Type B pancreatic cell (in vitro differentiated cells): ENCODE measurements around the gene LDLRAD3. TPM values are rescaled to one million over a fixed set of nuclear protein-coding genes. Genes with fewer than 3 reads are reported as not detected.
"Not testable (repeated sequence)": the region's sequence is repeated elsewhere in the genome, so short reads cannot be mapped to it uniquely, and the experiment has no call there.

Experiments used
- DNase-seq: peaks from one replicate; pipeline ENCODE4 v3.0.0; 2021; ENCODE audit warnings: mixed read lengths; ENCODE audit not compliant: unreplicated experiment; ENCODE audit errors: extremely low spot score
- H3K27ac Mint-ChIP-seq: 2 replicates; pipeline ENCODE4 v1.8.0; 2021; ENCODE audit warnings: mild to moderate bottlenecking, mixed read lengths
- H3K27me3 Mint-ChIP-seq: 2 replicates; pipeline ENCODE4 v1.8.0; 2021; ENCODE audit warnings: mixed read lengths
- H3K36me3 Mint-ChIP-seq: 2 replicates; pipeline ENCODE4 v1.8.0; 2021; ENCODE audit warnings: mixed read lengths
- H3K4me1 Mint-ChIP-seq: one replicate; pipeline ENCODE4 v1.8.0; 2021; ENCODE audit warnings: mixed read lengths; ENCODE audit not compliant: unreplicated experiment
- H3K4me3 Mint-ChIP-seq: 2 replicates; pipeline ENCODE4 v1.8.0; 2021; ENCODE audit warnings: mild to moderate bottlenecking, mixed read lengths
- H3K9me3 Mint-ChIP-seq: 2 replicates; pipeline ENCODE4 v1.8.0; 2021; ENCODE audit warnings: mixed read lengths
- CTCF ChIP-seq: fragments of 200-600 bp; sonication (generic); conservative IDR thresholded peaks from 2 replicates; pipeline ENCODE4 v1.5.0; 2021; ENCODE audit warnings: antibody characterized with exemption, mild to moderate bottlenecking
- total RNA-seq: library from RNA; stranded (reverse); gene quantifications from 2 replicates; pipeline ENCODE4 v1.2.1, GENCODE V29; 2021; ENCODE audit warnings: low replicate concordance

The LDLRAD3 gene
- total RNA-seq, 1 donor from 2014 or later, result 20.7 TPM

GRCh38 chr11:36039471-36039870, 95.6 kb downstream of the LDLRAD3 start:
- Mint-ChIP-seq H3K4me3 (no peak overlapping the region), H3K27ac (no peak overlapping the region), H3K4me1 (peaks cover 20% of the 10 kb centered on the region), H3K27me3 (no peaks in the 10 kb centered on the region), H3K36me3 (peaks cover 11% of the 10 kb centered on the region), H3K9me3 (no peaks in the 10 kb centered on the region)
- no peak for DNase-seq
- TF ChIP-seq CTCF, result no peak

- Mint-ChIP-seq H3K27ac (no peak overlapping the region), H3K4me3 (no peak overlapping the region), H3K4me1 (peaks cover 21% of the 10 kb centered on the region), H3K27me3 (no peaks in the 10 kb centered on the region), H3K9me3 (no peaks in the 10 kb centered on the region), H3K36me3 (peaks cover 11% of the 10 kb centered on the region)
- TF ChIP-seq CTCF, result peak; percentile 63
- no peak for DNase-seq
These were observed 98.2 kb downstream of the LDLRAD3 start for GRCh38 chr11:36041988-36042611.

- no peak overlapping the region for H3K27ac Mint-ChIP-seq
- no peak overlapping the region for H3K4me3 Mint-ChIP-seq
- TF ChIP-seq CTCF, result no peak
These were observed 100.8 kb downstream of the LDLRAD3 start for GRCh38 chr11:36044636-36045035.

GRCh38 chr11:36045945-36046344, 102.1 kb downstream of the LDLRAD3 start:
- not testable (repeated sequence) for H3K27ac Mint-ChIP-seq, H3K36me3 Mint-ChIP-seq, H3K9me3 Mint-ChIP-seq, DNase-seq, H3K4me3 Mint-ChIP-seq, H3K27me3 Mint-ChIP-seq
- peaks cover 35% of the 10 kb centered on the region for H3K4me1 Mint-ChIP-seq

More at GRCh38 chr11:36044636-36045035, 100.8 kb downstream of the LDLRAD3 start:
- H3K36me3 Mint-ChIP-seq, result peaks cover 5% of the 10 kb centered on the region
- H3K27me3 Mint-ChIP-seq, result no peaks in the 10 kb centered on the region
- H3K9me3 Mint-ChIP-seq, result no peaks in the 10 kb centered on the region
- H3K4me1 Mint-ChIP-seq, result peaks cover 34% of the 10 kb centered on the region
- no peak for DNase-seq

- no peak for TF ChIP-seq CTCF
- Mint-ChIP-seq H3K9me3 (no peaks in the 10 kb centered on the region), H3K27ac (no peak overlapping the region), H3K36me3 (no peaks in the 10 kb centered on the region), H3K4me3 (no peak overlapping the region), H3K27me3 (no peaks in the 10 kb centered on the region), H3K4me1 (peaks cover 37% of the 10 kb centered on the region)
- no peak for DNase-seq
These were observed 103.1 kb downstream of the LDLRAD3 start for GRCh38 chr11:36046932-36047331.

GRCh38 chr11:36047344-36047743, 103.5 kb downstream of the LDLRAD3 start:
- no peaks in the 10 kb centered on the region for H3K36me3 Mint-ChIP-seq

More at GRCh38 chr11:36047344-36047743, 103.5 kb downstream of the LDLRAD3 start:
- no peak overlapping the region for H3K4me3 Mint-ChIP-seq
- H3K27me3 Mint-ChIP-seq, result no peaks in the 10 kb centered on the region
- no peak for TF ChIP-seq CTCF
- H3K27ac Mint-ChIP-seq, result no peak overlapping the region
- no peaks in the 10 kb centered on the region for H3K9me3 Mint-ChIP-seq
- DNase-seq, result no peak
- peaks cover 37% of the 10 kb centered on the region for H3K4me1 Mint-ChIP-seq
